Liver (tissue), 9 donors: Measurements from ENCODE around the gene CRHR1. TPM values are rescaled to one million over a fixed set of nuclear protein-coding genes. Genes with fewer than 3 reads are reported as not detected.
"Not testable (repeated sequence)": the region's sequence is repeated elsewhere in the genome, so short reads cannot be mapped to it uniquely, and the experiment has no call there.

Experiments
- DNase-seq: peaks from one replicate; pipeline ENCODE4 v3.0.0-alpha.2; 2017; ENCODE audit warnings: low spot score
- H3K27ac ChIP-seq, 2 donors: one replicate each; pipeline ENCODE4 v1.7.0; 2013; ENCODE audit warnings: inconsistent platforms in 2 of 2, low read length in 2 of 2, control low read depth in 1 of 2, low read depth in 1 of 2, mild to moderate bottlenecking in 1 of 2
- H3K27me3 ChIP-seq, 4 donors: one replicate each; pipeline versions ENCODE4 v1.6.1 to v1.7.0; 2013; ENCODE audit warnings: low read length in 3 of 4, inconsistent platforms in 1 of 4, mild to moderate bottlenecking in 1 of 4, moderate library complexity in 1 of 4; ENCODE audit not compliant: control insufficient read depth in 4 of 4, insufficient read depth in 4 of 4
- H3K36me3 ChIP-seq, 4 donors: one replicate each; pipeline versions ENCODE4 v1.6.1 to v1.7.0; 2013; ENCODE audit warnings: low read length in 3 of 4, mild to moderate bottlenecking in 3 of 4, low read depth in 1 of 4, moderate library complexity in 1 of 4; ENCODE audit not compliant: control insufficient read depth in 4 of 4, insufficient read depth in 3 of 4
- H3K4me1 ChIP-seq, 4 donors: one replicate each; pipeline versions ENCODE4 v1.6.1 to v1.7.0; 2013; ENCODE audit warnings: low read length in 3 of 4, mild to moderate bottlenecking in 3 of 4, moderate library complexity in 1 of 4; ENCODE audit not compliant: control insufficient read depth in 4 of 4, insufficient read depth in 4 of 4
- H3K4me3 ChIP-seq, 3 donors: one replicate each; pipeline versions ENCODE4 v1.6.1 to v1.7.0; 2013; ENCODE audit warnings: low read length in 3 of 3, control low read depth in 1 of 3, low read depth in 1 of 3, mild to moderate bottlenecking in 1 of 3
- H3K9ac ChIP-seq, 2 donors: one replicate each; pipeline ENCODE4 v1.7.0; 2013; ENCODE audit warnings: low read length in 2 of 2, mild to moderate bottlenecking in 2 of 2, moderate library complexity in 2 of 2, control low read depth in 1 of 2, low read depth in 1 of 2
- H3K9me3 ChIP-seq, 4 donors: one replicate each; pipeline versions ENCODE4 v1.6.1 to v1.7.0; 2013; ENCODE audit warnings: low read length in 3 of 4; ENCODE audit not compliant: control insufficient read depth in 4 of 4
- ATF3 ChIP-seq: IDR thresholded peaks from 2 replicates; pipeline ENCODE4 v1.6.1; 2016; ENCODE audit warnings: antibody characterized with exemption
- CTCF ChIP-seq: fragments of 150-350 bp; IDR thresholded peaks from 2 replicates; pipeline ENCODE4 v1.5.1; 2017; ENCODE audit warnings: improper control_type of control experiment, low read depth, low read length; ENCODE audit not compliant: missing input control
- EGR1 ChIP-seq, 2 donors: IDR thresholded peaks; 2 replicates each; pipeline ENCODE4 v1.6.1; 2016 to 2018; ENCODE audit warnings: antibody characterized with exemption in 2 of 2, low read depth in 2 of 2
- FOXA1 ChIP-seq: IDR thresholded peaks from 2 replicates; pipeline ENCODE4 v1.6.1; 2016; ENCODE audit warnings: antibody characterized with exemption
- GABPA ChIP-seq, 2 donors: IDR thresholded peaks in 1 of 2; conservative IDR thresholded peaks in 1 of 2; 2 replicates each; pipeline ENCODE4 v1.6.1; 2016; ENCODE audit warnings: antibody characterized with exemption in 2 of 2, mild to moderate bottlenecking in 1 of 2, moderate library complexity in 1 of 2
- HNF4A ChIP-seq, 2 donors: conservative IDR thresholded peaks; 2 replicates each; pipeline ENCODE4 v1.6.1; 2016; ENCODE audit warnings: antibody characterized with exemption in 2 of 2, mild to moderate bottlenecking in 2 of 2
- HNF4G ChIP-seq: IDR thresholded peaks from 2 replicates; pipeline ENCODE4 v1.6.1; 2016; ENCODE audit warnings: antibody characterized with exemption
- JUND ChIP-seq, 2 donors: IDR thresholded peaks; 2 replicates each; pipeline ENCODE4 v1.6.1; 2016; ENCODE audit warnings: antibody characterized with exemption in 2 of 2
- NR2F2 ChIP-seq: IDR thresholded peaks from 2 replicates; pipeline ENCODE4 v1.6.1; 2016; ENCODE audit warnings: antibody characterized with exemption
- RAD21 ChIP-seq, 2 donors: IDR thresholded peaks; 2 replicates each; pipeline ENCODE4 v1.6.1; 2016; ENCODE audit warnings: antibody characterized with exemption in 2 of 2, mild to moderate bottlenecking in 2 of 2
- REST ChIP-seq: IDR thresholded peaks from 2 replicates; pipeline ENCODE4 v1.6.1; 2016; ENCODE audit warnings: antibody characterized with exemption, mild to moderate bottlenecking
- RXRA ChIP-seq, 2 donors: IDR thresholded peaks; 2 replicates each; pipeline ENCODE4 v1.6.1; 2017 to 2018; ENCODE audit warnings: antibody characterized with exemption in 2 of 2, mild to moderate bottlenecking in 1 of 2
- TAF1 ChIP-seq: conservative IDR thresholded peaks from 2 replicates; pipeline ENCODE4 v1.6.1; 2016; ENCODE audit warnings: antibody characterized with exemption, mild to moderate bottlenecking
- WGBS: extraction: QIAGEN DNeasy Blood & Tissue Kit; methylation state at CpG from one replicate; pipeline ENCODE4 v1.1.7; 2013; 5-methylcytosine and 5-hydroxymethylcytosine counted together
- polyA plus RNA-seq, 2 donors: library from polyadenylated mRNA; stranded (reverse) in 1 of 2; unstranded in 1 of 2; fragments of 200-250 nt in 1 of 2; fragments of >200 nt in 1 of 2; fragmentation: Nextera tagmentation in 1 of 2; extraction: Ambion mirVana in 1 of 2; gene quantifications; one replicate each; pipeline versions ENCODE4 v1.2.1 to v1.2.3, GENCODE V29; 2013 to 2015
- total RNA-seq, 2 donors: library from RNA; depleted of rRNA; stranded (reverse); fragments of >200 nt; gene quantifications; one replicate each; pipeline ENCODE4 v1.2.3, GENCODE V29; 2014
- donor health status: healthy.
- donor health status: healthy.
- donor health status: healthy.
- donor health status: healthy.
- donor health status: healthy.

CRHR1 gene
- total and polyA plus RNA-seq, 4 donors, result not detected

GRCh38 chr17:45855691-45856336 is 71.7 kb downstream of the CRHR1 start:
- H3K27ac ChIP-seq, result no peak overlapping the region
- H3K27me3 ChIP-seq, result peaks cover 0 to 2% (median 0%) of the 10 kb centered on the region in 4 donors
- no peak for DNase-seq
- no peaks in the 10 kb centered on the region for H3K36me3 ChIP-seq
- H3K9me3 ChIP-seq, result peaks cover 0 to under 1% (median 0%) of the 10 kb centered on the region in 4 donors
- 70% methylated on average over 2 of the region's 2 CpGs for WGBS
- no peaks in the 10 kb centered on the region for H3K4me1 ChIP-seq
- H3K4me3 ChIP-seq, result no peak overlapping the region
- TF ChIP-seq GABPA (IDR thresholded peaks at IDR 0.05 in 1 of 2, conservative IDR thresholded peaks at IDR 0.05 in 1 of 2) (no peak), HNF4G (no peak), EGR1 (IDR thresholded peaks at IDR 0.05; ENCODE audit: low read depth in 2 of 2) (no peak), HNF4A (conservative IDR thresholded peaks at IDR 0.05) (no peak), RXRA (IDR thresholded peaks at IDR 0.05) (no peak), RAD21 (IDR thresholded peaks at IDR 0.05) (no peak)
- no peak overlapping the region for H3K9ac ChIP-seq

- Histone ChIP-seq H3K9me3 (peaks cover 0 to 2% (median 0%) of the 10 kb centered on the region in 4 donors), H3K4me1 (no peaks in the 10 kb centered on the region), H3K36me3 (no peaks in the 10 kb centered on the region), H3K27me3 (peaks cover 0 to 2% (median under 1%) of the 10 kb centered on the region in 4 donors), H3K9ac (no peak overlapping the region), H3K4me3 (no peak overlapping the region), H3K27ac (no peak overlapping the region)
- WGBS, result 43% methylated on average over 10 of the region's 10 CpGs
- no peak for DNase-seq
- TF ChIP-seq TAF1 (no peak), REST (peak; percentile 98)
Observed at GRCh38 chr17:45857977-45858708, 74.0 kb downstream of the CRHR1 start.

- Histone ChIP-seq H3K9ac (no peak overlapping the region), H3K27me3 (peaks cover 0 to 5% (median under 1%) of the 10 kb centered on the region in 4 donors), H3K36me3 (no peaks in the 10 kb centered on the region), H3K4me1 (no peaks in the 10 kb centered on the region), H3K4me3 (no peak overlapping the region), H3K27ac (no peak overlapping the region), H3K9me3 (peaks cover 0 to 2% (median 0%) of the 10 kb centered on the region in 4 donors)
- TF ChIP-seq TAF1 (no peak), FOXA1 (no peak), RAD21 (IDR thresholded peaks at IDR 0.05) (no peak), JUND (IDR thresholded peaks at IDR 0.05) (no peak), ATF3 (no peak), NR2F2 (no peak), CTCF (no peak), RXRA (IDR thresholded peaks at IDR 0.05) (no peak)
- no peak for DNase-seq
- WGBS, result 79% methylated on average over 7 of the region's 7 CpGs
Observed at GRCh38 chr17:45861165-45861564, 77.0 kb downstream of the CRHR1 start.

GRCh38 chr17:45862127-45862526 is 78.0 kb downstream of the CRHR1 start:
- DNase-seq, H3K36me3 ChIP-seq, H3K9me3 ChIP-seq, H3K9ac ChIP-seq, H3K4me3 ChIP-seq, H3K27ac ChIP-seq, H3K27me3 ChIP-seq, H3K4me1 ChIP-seq: not testable (repeated sequence)
- WGBS, result 74% methylated on average over 9 of the region's 9 CpGs
